ENCODE measurements around the gene PACSIN2. TPM values are rescaled to one million over a fixed set of nuclear protein-coding genes. Genes with fewer than 3 reads are reported as not detected.

The PACSIN2 gene
- total and polyA plus RNA-seq, 2 of the 13 experiments (the other 11 are each of a cell fraction or from before 2014, with no cell fraction given): 54.1 to 68.8 TPM

DNA sequence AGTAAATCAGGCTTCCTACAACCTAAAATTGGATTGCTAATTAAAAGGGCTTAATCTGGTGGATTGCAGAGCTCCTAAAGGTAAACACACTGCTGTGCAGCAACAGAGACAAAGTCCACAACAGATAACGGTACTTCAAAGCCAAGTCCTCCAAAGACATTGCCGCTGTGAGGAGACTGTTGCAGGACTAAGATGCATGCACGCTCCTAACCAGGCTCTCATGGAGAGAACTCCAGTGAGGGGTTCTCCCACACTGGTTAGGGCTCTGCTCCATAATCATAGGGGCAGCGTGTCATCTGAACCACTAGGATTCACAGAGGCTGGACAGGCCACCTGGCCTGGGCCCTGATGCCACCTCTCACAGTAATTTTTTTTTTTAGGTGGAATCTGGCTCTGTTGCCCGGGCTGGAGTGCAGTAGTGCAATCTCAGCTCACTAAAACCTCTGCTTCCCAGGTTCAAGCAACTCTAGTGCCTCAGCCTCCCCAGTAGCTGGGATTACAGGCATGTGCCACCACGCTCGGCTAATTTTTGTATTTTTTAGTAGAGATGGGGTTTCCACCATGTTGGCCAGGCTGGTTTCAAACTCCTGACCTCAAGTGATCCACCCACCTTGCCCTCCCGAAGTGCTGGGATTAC, 101.0 kb downstream of the PACSIN2 start (continued):
- TF ChIP-seq GATA4 (IDR thresholded peaks at IDR 0.05; ENCODE audit: borderline replicate concordance, low read depth) (peak; percentile 89; the same call in 1 of the 2 replicates), ELF3 (CRISPR knock-in tag; IDR thresholded peaks at IDR 0.05) (peak; percentile 70), ZMYM2 (CRISPR knock-in tag; IDR thresholded peaks at IDR 0.05) (peak; percentile 74), FOXP4 (CRISPR knock-in tag; IDR thresholded peaks at IDR 0.05) (peak; percentile 93), YEATS2 (CRISPR knock-in tag; IDR thresholded peaks at IDR 0.05; ENCODE audit: borderline replicate concordance) (peak; percentile 67; the same call in 1 of the 2 replicates), ZNF292 (CRISPR knock-in tag; IDR thresholded peaks at IDR 0.05; ENCODE audit: borderline replicate concordance, low read depth) (peak; percentile 84), HNF4A (CRISPR knock-in tag; IDR thresholded peaks at IDR 0.05) (peak; percentile 99), ZNF235 (CRISPR knock-in tag; IDR thresholded peaks at IDR 0.05; ENCODE audit: borderline replicate concordance) (no peak), PHF21A (CRISPR knock-in tag; IDR thresholded peaks at IDR 0.05) (peak; percentile 80), ZSCAN25 (CRISPR knock-in tag; IDR thresholded peaks at IDR 0.05) (no peak), CHD4 (IDR thresholded peaks at IDR 0.05; ENCODE audit: borderline replicate concordance, low read length) (no peak), ZBTB38 (CRISPR knock-in tag; IDR thresholded peaks at IDR 0.05) (peak; percentile 31; the same call in 1 of the 2 replicates), SMAD3 (CRISPR knock-in tag; IDR thresholded peaks at IDR 0.05) (peak; percentile 77; the same call in 1 of the 2 replicates), ZNF414 (CRISPR knock-in tag; IDR thresholded peaks at IDR 0.05) (peak; percentile 56; the same call in 1 of the 2 replicates), MIXL1 (CRISPR knock-in tag; IDR thresholded peaks at IDR 0.05) (peak; percentile 89), ZNF121 (CRISPR knock-in tag; IDR thresholded peaks at IDR 0.05) (peak; percentile 73), CREM (IDR thresholded peaks at IDR 0.05) (peak; percentile 85), CREM (CRISPR knock-in tag; IDR thresholded peaks at IDR 0.05) (no peak), MBNL3 (CRISPR knock-in tag; conservative IDR thresholded peaks at IDR 0.05) (no peak)
- TF ChIP-seq, protein P1, sequence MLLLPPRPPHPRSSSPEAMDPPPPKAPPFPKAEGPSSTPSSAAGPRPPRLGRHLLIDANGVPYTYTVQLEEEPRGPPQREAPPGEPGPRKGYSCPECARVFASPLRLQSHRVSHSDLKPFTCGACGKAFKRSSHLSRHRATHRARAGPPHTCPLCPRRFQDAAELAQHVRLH (CRISPR knock-in tag; IDR thresholded peaks at IDR 0.05; ENCODE audit: borderline replicate concordance, low read depth): peak; percentile 77; the same call in 1 of the 2 replicates
- TF ChIP-seq, protein P2, sequence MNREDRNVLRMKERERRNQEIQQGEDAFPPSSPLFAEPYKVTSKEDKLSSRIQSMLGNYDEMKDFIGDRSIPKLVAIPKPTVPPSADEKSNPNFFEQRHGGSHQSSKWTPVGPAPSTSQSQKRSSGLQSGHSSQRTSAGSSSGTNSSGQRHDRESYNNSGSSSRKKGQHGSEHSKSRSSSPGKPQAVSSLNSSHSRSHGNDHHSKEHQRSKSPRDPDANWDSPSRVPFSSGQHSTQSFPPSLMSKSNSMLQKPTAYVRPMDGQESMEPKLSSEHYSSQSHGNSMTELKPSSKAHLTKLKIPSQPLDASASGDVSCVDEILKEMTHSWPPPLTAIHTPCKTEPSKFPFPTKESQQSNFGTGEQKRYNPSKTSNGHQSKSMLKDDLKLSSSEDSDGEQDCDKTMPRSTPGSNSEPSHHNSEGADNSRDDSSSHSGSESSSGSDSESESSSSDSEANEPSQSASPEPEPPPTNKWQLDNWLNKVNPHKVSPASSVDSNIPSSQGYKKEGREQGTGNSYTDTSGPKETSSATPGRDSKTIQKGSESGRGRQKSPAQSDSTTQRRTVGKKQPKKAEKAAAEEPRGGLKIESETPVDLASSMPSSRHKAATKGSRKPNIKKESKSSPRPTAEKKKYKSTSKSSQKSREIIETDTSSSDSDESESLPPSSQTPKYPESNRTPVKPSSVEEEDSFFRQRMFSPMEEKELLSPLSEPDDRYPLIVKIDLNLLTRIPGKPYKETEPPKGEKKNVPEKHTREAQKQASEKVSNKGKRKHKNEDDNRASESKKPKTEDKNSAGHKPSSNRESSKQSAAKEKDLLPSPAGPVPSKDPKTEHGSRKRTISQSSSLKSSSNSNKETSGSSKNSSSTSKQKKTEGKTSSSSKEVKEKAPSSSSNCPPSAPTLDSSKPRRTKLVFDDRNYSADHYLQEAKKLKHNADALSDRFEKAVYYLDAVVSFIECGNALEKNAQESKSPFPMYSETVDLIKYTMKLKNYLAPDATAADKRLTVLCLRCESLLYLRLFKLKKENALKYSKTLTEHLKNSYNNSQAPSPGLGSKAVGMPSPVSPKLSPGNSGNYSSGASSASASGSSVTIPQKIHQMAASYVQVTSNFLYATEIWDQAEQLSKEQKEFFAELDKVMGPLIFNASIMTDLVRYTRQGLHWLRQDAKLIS (CRISPR knock-in tag; IDR thresholded peaks at IDR 0.05): 0 out of 2 replicates have a peak, but pooled peaks have one; percentile 52
- TF ChIP-seq, protein P3, sequence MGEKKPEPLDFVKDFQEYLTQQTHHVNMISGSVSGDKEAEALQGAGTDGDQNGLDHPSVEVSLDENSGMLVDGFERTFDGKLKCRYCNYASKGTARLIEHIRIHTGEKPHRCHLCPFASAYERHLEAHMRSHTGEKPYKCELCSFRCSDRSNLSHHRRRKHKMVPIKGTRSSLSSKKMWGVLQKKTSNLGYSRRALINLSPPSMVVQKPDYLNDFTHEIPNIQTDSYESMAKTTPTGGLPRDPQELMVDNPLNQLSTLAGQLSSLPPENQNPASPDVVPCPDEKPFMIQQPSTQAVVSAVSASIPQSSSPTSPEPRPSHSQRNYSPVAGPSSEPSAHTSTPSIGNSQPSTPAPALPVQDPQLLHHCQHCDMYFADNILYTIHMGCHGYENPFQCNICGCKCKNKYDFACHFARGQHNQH (CRISPR knock-in tag; IDR thresholded peaks at IDR 0.05): peak; percentile 87
